H1 (cell line): ENCODE data around the gene UPP1. TPM values are rescaled to one million over a fixed set of nuclear protein-coding genes. Genes with fewer than 3 reads are reported as not detected.

Experiments used
- CTCF ChIA-PET: fragments of 300-600 bp; sonication (Branson Sonifier 250); formaldehyde crosslinking; loops from one replicate; lab custom pipeline; 2021; ENCODE audit not compliant: partially characterized antibody; lab: Charles Lee
- POLR2A ChIA-PET: fragments of 300-600 bp; sonication (Branson Sonifier 250); formaldehyde crosslinking; loops from one replicate; lab custom pipeline; 2021; ENCODE audit warnings: inconsistent platforms; ENCODE audit not compliant: partially characterized antibody; lab: Charles Lee
- DNase-seq, 2 experiments: peaks; one replicate each; pipeline versions ENCODE4 v3.0.0 to v3.0.0-alpha.2; 2010 to 2022; ENCODE audit warnings: low spot score in 2 of 2, low read depth in 1 of 2, mixed read lengths in 1 of 2
- FAIRE-seq: peaks from 2 replicates; lab custom pipeline; 2011; peaks lifted over from hg19 to GRCh38; lab: Jason Lieb, UNC
- H2AFZ ChIP-seq: 2 replicates; pipeline ENCODE4 v1.8.1; 2012; ENCODE audit warnings: low read length, inconsistent platforms
- H2AK5ac ChIP-seq: 2 replicates; pipeline ENCODE4 v1.6.1; 2013; ENCODE audit warnings: low read depth, low read length
- H2BK120ac ChIP-seq: replicated peaks from 2 replicates; pipeline ENCODE3; 2013; ENCODE audit warnings: low read depth, low read length, inconsistent platforms
- H2BK12ac ChIP-seq: 2 replicates; pipeline ENCODE4 v1.6.1; 2013; ENCODE audit warnings: low read depth, low read length
- H2BK15ac ChIP-seq: 2 replicates; pipeline ENCODE4 v1.6.1; 2013; ENCODE audit warnings: low read length
- H2BK20ac ChIP-seq: 2 replicates; pipeline ENCODE4 v1.6.1; 2013; ENCODE audit warnings: low read length
- H2BK5ac ChIP-seq: 2 replicates; pipeline ENCODE4 v1.6.1; 2013; ENCODE audit warnings: low read depth, low read length
- H3K14ac ChIP-seq: 2 replicates; pipeline ENCODE4 v1.6.1; 2013; ENCODE audit warnings: inconsistent platforms; ENCODE audit not compliant: insufficient read length
- H3K18ac ChIP-seq: 2 replicates; pipeline ENCODE4 v1.6.1; 2013; ENCODE audit warnings: low read length; ENCODE audit errors: extremely low read depth
- H3K23ac ChIP-seq: 2 replicates; pipeline ENCODE4 v1.6.1; 2013; ENCODE audit warnings: inconsistent platforms; ENCODE audit not compliant: insufficient read length
- H3K23me2 ChIP-seq: 2 replicates; pipeline ENCODE4 v1.6.1; 2013; ENCODE audit warnings: low read depth, low read length
- H3K27ac ChIP-seq: 2 replicates; pipeline ENCODE4 v1.6.1; 2011; ENCODE audit warnings: low read depth, low read length, inconsistent platforms
- H3K27me3 ChIP-seq, 4 experiments: replicated peaks in 1 of 4; 1 replicate in 1 of 4; 2 replicates in 3 of 4; pipeline versions ENCODE4 v1.6.1 to v1.8.1; 2011 to 2013; ENCODE audit warnings: low read length in 3 of 4, mild to moderate bottlenecking in 3 of 4, inconsistent platforms in 2 of 4, mixed read lengths in 2 of 4, moderate library complexity in 1 of 4; ENCODE audit not compliant: control insufficient read depth in 3 of 4, insufficient read depth in 3 of 4; ENCODE audit errors: extremely low read depth in 1 of 4
- H3K36me3 ChIP-seq, 4 experiments: 2 replicates each; pipeline versions ENCODE4 v1.6.1 to v1.8.1; 2011 to 2013; ENCODE audit warnings: mild to moderate bottlenecking in 4 of 4, low read length in 3 of 4, moderate library complexity in 2 of 4, control low read depth in 1 of 4, inconsistent platforms in 1 of 4; ENCODE audit not compliant: insufficient read depth in 4 of 4, control insufficient read depth in 2 of 4
- H3K4ac ChIP-seq: replicated peaks from 2 replicates; pipeline ENCODE3; 2013; ENCODE audit warnings: low read length, low read depth, mixed read lengths, inconsistent platforms; ENCODE audit not compliant: insufficient read length
- H3K4me1 ChIP-seq, 4 experiments: replicated peaks in 1 of 4; 1 replicate in 1 of 4; 2 replicates in 3 of 4; pipeline versions ENCODE4 v1.6.1 to v1.8.1; 2011 to 2013; ENCODE audit warnings: low read length in 3 of 4, inconsistent platforms in 2 of 4, mixed read lengths in 1 of 4; ENCODE audit not compliant: insufficient read depth in 4 of 4, control insufficient read depth in 3 of 4
- H3K4me2 ChIP-seq, 2 experiments: 2 replicates each; pipeline versions ENCODE4 v1.6.1 to v1.8.1; 2011 to 2013; ENCODE audit warnings: low read depth in 2 of 2, low read length in 2 of 2, control low read depth in 1 of 2, inconsistent platforms in 1 of 2, mild to moderate bottlenecking in 1 of 2; ENCODE audit not compliant: insufficient read depth in 1 of 2
- H3K4me3 ChIP-seq, 4 experiments: fragments of 200-600, 300-600 bp in 1 of 4; sonication (generic), shearing (Covaris generic), sonication (Bioruptor Twin) in 1 of 4; 2 replicates each; pipeline versions ENCODE4 v1.5.1 to v1.8.1; 2011 to 2016; ENCODE audit warnings: low read length in 4 of 4, low read depth in 3 of 4, control low read depth in 2 of 4, inconsistent platforms in 2 of 4, mild to moderate bottlenecking in 2 of 4, mixed read lengths in 1 of 4, moderate library complexity in 1 of 4; ENCODE audit not compliant: insufficient read depth in 2 of 4; ENCODE audit errors: extremely low read depth in 1 of 4
- H3K56ac ChIP-seq: replicated peaks from 2 replicates; pipeline ENCODE3; 2013; ENCODE audit warnings: low read depth, mild to moderate bottlenecking, mixed read lengths, low read length, inconsistent platforms; ENCODE audit not compliant: insufficient read length
- H3K79me1 ChIP-seq: 2 replicates; pipeline ENCODE4 v1.6.1; 2013; ENCODE audit warnings: low read depth, low read length, control low read depth
- H3K79me2 ChIP-seq, 2 experiments: 2 replicates each; pipeline versions ENCODE4 v1.6.1 to v1.8.1; 2012 to 2013; ENCODE audit warnings: low read length in 2 of 2, mild to moderate bottlenecking in 2 of 2, inconsistent platforms in 1 of 2; ENCODE audit not compliant: insufficient read depth in 2 of 2, control insufficient read depth in 1 of 2
- H3K9ac ChIP-seq, 4 experiments: replicated peaks in 1 of 4; 1 replicate in 1 of 4; 2 replicates in 3 of 4; pipeline versions ENCODE4 v1.6.1 to v1.8.1; 2011 to 2013; ENCODE audit warnings: low read depth in 3 of 4, low read length in 3 of 4, control low read depth in 2 of 4, mild to moderate bottlenecking in 2 of 4, moderate library complexity in 2 of 4, inconsistent platforms in 1 of 4; ENCODE audit errors: extremely low read depth in 1 of 4
- H3K9me3 ChIP-seq, 2 experiments: 2 replicates each; pipeline versions ENCODE4 v1.6.1 to v1.8.1; 2012 to 2013; ENCODE audit warnings: mild to moderate bottlenecking in 2 of 2, moderate library complexity in 2 of 2, control low read depth in 1 of 2, inconsistent platforms in 1 of 2, low read depth in 1 of 2, low read length in 1 of 2, mixed read lengths in 1 of 2; ENCODE audit not compliant: insufficient read depth in 2 of 2
- H4K20me1 ChIP-seq, 2 experiments: replicated peaks in 1 of 2; 2 replicates each; pipeline versions ENCODE3 to v1.8.1; 2011 to 2013; ENCODE audit warnings: inconsistent platforms in 2 of 2, low read length in 2 of 2, mild to moderate bottlenecking in 1 of 2; ENCODE audit not compliant: insufficient read depth in 2 of 2, control insufficient read depth in 1 of 2
- H4K5ac ChIP-seq: 2 replicates; pipeline ENCODE4 v1.6.1; 2013; ENCODE audit warnings: low read length, low read depth, mixed read lengths, inconsistent platforms; ENCODE audit not compliant: insufficient read length
- H4K8ac ChIP-seq: 2 replicates; pipeline ENCODE4 v1.8.0; 2013; ENCODE audit warnings: mild to moderate bottlenecking, moderate library complexity, low read length, inconsistent platforms; ENCODE audit not compliant: insufficient read depth; ENCODE audit errors: extremely low read depth
- H4K91ac ChIP-seq: replicated peaks from 2 replicates; pipeline ENCODE3; 2013; ENCODE audit warnings: low read length, mixed read lengths, inconsistent platforms; ENCODE audit not compliant: insufficient read length
- BACH1 ChIP-seq: IDR thresholded peaks from 2 replicates; pipeline ENCODE4 v1.6.1; 2012; ENCODE audit warnings: low read length, improper control_type of control experiment
- CHD1 ChIP-seq: IDR thresholded peaks from 2 replicates; pipeline ENCODE4 v1.6.1; 2012; ENCODE audit warnings: low read depth, low read length, improper control_type of control experiment
- CTBP2 ChIP-seq: IDR thresholded peaks from 2 replicates; pipeline ENCODE4 v1.7.0; 2011; ENCODE audit warnings: borderline replicate concordance, mild to moderate bottlenecking, moderate library complexity, mixed read lengths, low read length; ENCODE audit not compliant: insufficient read depth, insufficient read length
- EP300 ChIP-seq, 2 experiments: IDR thresholded peaks; 1 replicate in 1 of 2; 2 replicates in 1 of 2; pipeline ENCODE4 v1.6.1; 2011 to 2012; ENCODE audit warnings: low read depth in 2 of 2, low read length in 2 of 2, mild to moderate bottlenecking in 2 of 2, borderline replicate concordance in 1 of 2, inconsistent platforms in 1 of 2, moderate library complexity in 1 of 2
- KDM4A ChIP-seq: IDR thresholded peaks from one replicate; pipeline ENCODE4 v1.7.1; 2012; ENCODE audit warnings: low read depth, mild to moderate bottlenecking, moderate library complexity, low read length, inconsistent platforms; ENCODE audit not compliant: severe bottlenecking
- KDM5A ChIP-seq: fragments of 200-600 bp; IDR thresholded peaks from 2 replicates; pipeline ENCODE4 v1.7.1; 2012; ENCODE audit warnings: mild to moderate bottlenecking, low read length, inconsistent platforms, mixed read lengths
- MAFK ChIP-seq: IDR thresholded peaks from 2 replicates; pipeline ENCODE4 v1.6.1; 2012; ENCODE audit warnings: low read depth, mild to moderate bottlenecking, improper control_type of control experiment, low read length
- MAX ChIP-seq: IDR thresholded peaks from 2 replicates; pipeline ENCODE4 v1.6.1; 2012; ENCODE audit warnings: inconsistent platforms
- NRF1 ChIP-seq: IDR thresholded peaks from 2 replicates; pipeline ENCODE4 v1.6.1; 2011; ENCODE audit warnings: mild to moderate bottlenecking, low read depth, low read length, improper control_type of control experiment
- RXRA ChIP-seq: IDR thresholded peaks from 2 replicates; pipeline ENCODE4 v1.6.1; 2011; ENCODE audit warnings: low read depth, mild to moderate bottlenecking, low read length, moderate library complexity; ENCODE audit not compliant: insufficient read depth
- SP4 ChIP-seq: IDR thresholded peaks from 2 replicates; pipeline ENCODE4 v1.6.1; 2012; ENCODE audit warnings: low read length, inconsistent platforms
- TEAD4 ChIP-seq: IDR thresholded peaks from 2 replicates; pipeline ENCODE4 v1.6.1; 2012; ENCODE audit warnings: low read depth, low read length, inconsistent platforms, mixed read lengths
- WGBS, 2 experiments: shearing (Covaris generic) in 1 of 2; methylation state at CpG; one replicate each; pipeline versions ENCODE4 v1.1.6 to v1.1.7; 2013 to 2015; ENCODE audit warnings: low lambda C conversion rate in 2 of 2, mixed read lengths in 2 of 2, inconsistent platforms in 1 of 2, low coverage in 1 of 2, missing lambda C conversion rate in 1 of 2; ENCODE audit not compliant: insufficient replicate concordance in 2 of 2, insufficient coverage in 1 of 2, insufficient read length in 1 of 2; ENCODE audit errors: extremely low coverage in 1 of 2, missing lambda C conversion rate in 1 of 2; 5-methylcytosine and 5-hydroxymethylcytosine counted together
- polyA plus RNA-seq, 7 experiments: library from polyadenylated mRNA; depleted of rRNA in 3 of 7; stranded (reverse) in 5 of 7; unstranded in 2 of 7; fragments of >200 nt in 5 of 7; fragments of 200-250 nt in 2 of 7; gene quantifications; 1 replicate in 5 of 7; 2 replicates in 1 of 7; 4 replicates in 1 of 7; pipeline versions ENCODE4 v1.2.1 to v1.2.3, GENCODE V29; 2011 to 2013; ENCODE audit warnings: missing spikeins in 2 of 7, mixed read lengths in 2 of 7
- total RNA-seq: library from RNA; stranded (reverse); fragmentation: NEBNext Ultra II Directional; extraction: Animal tissue kit (Norgen Biotek cat#: 25700); gene quantifications from 2 replicates; pipeline ENCODE4 v1.2.1, GENCODE V29; 2021

Gene UPP1
- total and polyA plus RNA-seq, 2 of the 8 experiments (the other 6 are each of a cell fraction or from before 2014, with no cell fraction given) = 40.7 to 46.2 TPM

- ChIA-PET CTCF (interaction anchor here (0.5 to 4.5 kb wide), 5 partner anchors 18 to 332 kb away, joined by 3 to 16 read pairs (median 3); no protein-coding TSS in a partner anchor), POLR2A (interaction anchor here (1.1 kb wide), 1 partner anchor 24 kb away, joined by 3 read pairs; no protein-coding TSS in a partner anchor)
- TF ChIP-seq MAX (no peak), BACH1 (no peak), CTBP2 (no peak), KDM4A (no peak), CHD1 (no peak), SP4 (no peak), MAFK (no peak), TEAD4 (no peak), RXRA (no peak), NRF1 (no peak), KDM5A (no peak), EP300 (IDR thresholded peaks at IDR 0.05; ENCODE audit: borderline replicate concordance in 1 of 2, low read depth in 2 of 2, low read length in 2 of 2) (no peak)
These were observed 4.2 kb upstream of the UPP1 start for GRCh38 chr7:48084727-48085432.

More at GRCh38 chr7:48084727-48085432, 4.2 kb upstream of the UPP1 start:
- Histone ChIP-seq H2BK120ac (peak overlapping the region; percentile 15), H3K27me3 (no peaks in the 10 kb centered on the region), H3K23ac (no peak overlapping the region), H3K27ac (no peak overlapping the region), H4K5ac (no peak overlapping the region), H3K4me1 (peaks cover 5 to 11% (median 5%) of the 10 kb centered on the region in 4 experiments), H3K79me2 (no peaks in the 10 kb centered on the region), H3K18ac (no peak overlapping the region), H3K23me2 (peaks cover under 1% of the 10 kb centered on the region; the same call in 1 of the 2 replicates), H2BK5ac (peak overlapping the region; percentile 66; the same call in 1 of the 2 replicates), H4K8ac (0 out of 2 replicates have a peak overlapping the region, but pooled peaks have one; percentile 65), H3K9me3 (no peaks in the 10 kb centered on the region; a peak in 1 of 4 replicates), H3K4me2 (no peak overlapping the region), H2BK15ac (no peak overlapping the region), H2AFZ (no peak overlapping the region), H3K56ac (no peak overlapping the region), H3K14ac (no peak overlapping the region), H4K91ac (peak overlapping the region; percentile 64), H2BK20ac (peak overlapping the region; percentile 90; the same call in 1 of the 2 replicates), H3K4me3 (no peak overlapping the region), H3K36me3 (no peaks in the 10 kb centered on the region), H3K79me1 (no peaks in the 10 kb centered on the region), H2BK12ac (peak overlapping the region; percentile 80), H3K4ac (no peak overlapping the region), H3K9ac (no peak overlapping the region), H2AK5ac (0 out of 2 replicates have a peak overlapping the region, but pooled peaks have one; percentile 24), H4K20me1 (no peaks in the 10 kb centered on the region)
- 88% methylated on average over 9 of the region's 9 CpGs; no CpG with 5 or more reads in 1 of the 2 experiments for WGBS, 2 experiments
- DNase-seq (no peak), FAIRE-seq (no peak)
